ENCODE measurements around the gene NRCAM. TPM values are rescaled to one million over a fixed set of nuclear protein-coding genes. Genes with fewer than 3 reads are reported as not detected.

NRCAM gene
- polyA plus RNA-seq, 3 donors, result not detected

DNA sequence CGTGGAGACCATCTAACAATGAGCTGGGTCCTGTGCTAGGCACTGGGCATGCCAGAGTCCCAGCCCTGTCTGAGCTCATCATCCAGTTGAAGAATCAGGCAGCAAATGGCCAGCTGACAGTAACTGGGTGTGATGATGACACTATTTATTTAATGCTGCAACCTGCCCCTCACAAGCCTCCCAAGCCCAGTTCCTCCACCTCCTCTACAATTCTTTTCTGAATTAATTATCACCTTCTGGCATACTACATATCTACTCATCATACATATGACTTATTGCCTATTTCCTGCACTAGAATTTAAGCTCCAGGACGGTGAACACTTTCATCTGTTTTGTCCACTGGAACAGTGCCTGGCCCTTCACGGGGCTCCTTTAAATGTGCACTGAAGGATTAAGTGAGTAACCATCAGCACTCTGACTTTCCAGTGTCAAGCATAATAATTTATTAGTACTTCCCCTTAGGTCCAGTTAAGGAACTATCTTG lies 229.4 kb downstream of the NRCAM start:
- H3K27me3 ChIP-seq (ENCODE audit: control insufficient read depth in 2 of 2, insufficient read depth in 2 of 2, low read length in 2 of 2), result no peaks in the 10 kb centered on the region
- no peaks in the 10 kb centered on the region for H3K9me3 Mint-ChIP-seq
- H3K9ac ChIP-seq (ENCODE audit: insufficient read depth, low read length, poor library complexity, severe bottlenecking), result no peak overlapping the region
- H3K4me2 ChIP-seq (replicated peaks; ENCODE audit: extremely low read depth, low read length, poor library complexity, severe bottlenecking), result no peak overlapping the region
- H3K27ac Mint-ChIP-seq, result no peak overlapping the region
- no peaks in the 10 kb centered on the region for H3K4me1 Mint-ChIP-seq
- H3K4me3 Mint-ChIP-seq, result no peak overlapping the region
- H3K4me3 ChIP-seq (replicated peaks in 1 of 3; ENCODE audit: low read depth in 2 of 3, low read length in 3 of 3), result no peak overlapping the region
- H3K36me3 Mint-ChIP-seq, result no peaks in the 10 kb centered on the region
- no peaks in the 10 kb centered on the region for H3K4me1 ChIP-seq (ENCODE audit: control insufficient read depth in 1 of 2, insufficient read depth in 2 of 2, low read length in 2 of 2)
- no peaks in the 10 kb centered on the region for H4K20me1 ChIP-seq (ENCODE audit: insufficient read depth, low read length)
- H3K27ac ChIP-seq (ENCODE audit: low read depth in 1 of 2, low read length in 2 of 2), result no peak overlapping the region
- WGBS (ENCODE audit: insufficient coverage), result 100% methylated on average over 1 of the region's 3 CpGs
- H2AFZ ChIP-seq (ENCODE audit: insufficient read depth, low read depth, low read length, poor library complexity, severe bottlenecking), result no peak overlapping the region
- no peaks in the 10 kb centered on the region for H3K9me3 ChIP-seq (replicated peaks in 1 of 2; ENCODE audit: control insufficient read depth in 1 of 2, insufficient read depth in 1 of 2, low read length in 2 of 2)
- DNase-seq, result no peak
- no peak for TF ChIP-seq CTCF (IDR thresholded peaks at IDR 0.05)
- H3K27me3 Mint-ChIP-seq (ENCODE audit: low read depth in 3 of 3), result no peaks in the 10 kb centered on the region
- no peaks in the 10 kb centered on the region for H3K79me2 ChIP-seq (ENCODE audit: insufficient read depth, low read length)
- no peaks in the 10 kb centered on the region for H3K36me3 ChIP-seq (replicated peaks in 1 of 2; ENCODE audit: control insufficient read depth in 1 of 2, insufficient read depth in 2 of 2, low read length in 2 of 2)
- intact Hi-C loops (cut with micrococcal nuclease), result no loop called here

GRCh38 chr7:108225531-108226181 lies 230.6 kb downstream of the NRCAM start:
- no peaks in the 10 kb centered on the region for H3K27me3 ChIP-seq (ENCODE audit: control insufficient read depth in 2 of 2, insufficient read depth in 2 of 2, low read length in 2 of 2)
- no peaks in the 10 kb centered on the region for H3K4me1 Mint-ChIP-seq
- no peak overlapping the region for H3K27ac Mint-ChIP-seq
- H3K4me2 ChIP-seq (replicated peaks; ENCODE audit: extremely low read depth, low read length, poor library complexity, severe bottlenecking), result no peak overlapping the region
- no peak overlapping the region for H3K4me3 Mint-ChIP-seq
- H3K9me3 ChIP-seq (replicated peaks in 1 of 2; ENCODE audit: control insufficient read depth in 1 of 2, insufficient read depth in 1 of 2, low read length in 2 of 2), result no peaks in the 10 kb centered on the region
- WGBS (ENCODE audit: insufficient coverage), result no CpG with 5 or more reads among the region's 2 CpGs
- TF ChIP-seq CTCF (IDR thresholded peaks at IDR 0.05), result no peak
- no peaks in the 10 kb centered on the region for H3K79me2 ChIP-seq (ENCODE audit: insufficient read depth, low read length)
- no peaks in the 10 kb centered on the region for H4K20me1 ChIP-seq (ENCODE audit: insufficient read depth, low read length)
- H2AFZ ChIP-seq (ENCODE audit: insufficient read depth, low read depth, low read length, poor library complexity, severe bottlenecking), result no peak overlapping the region
- no peak overlapping the region for H3K9ac ChIP-seq (ENCODE audit: insufficient read depth, low read length, poor library complexity, severe bottlenecking)
- DNase-seq, result no peak
- H3K36me3 Mint-ChIP-seq, result no peaks in the 10 kb centered on the region
- H3K9me3 Mint-ChIP-seq, result peaks cover 0 to 2% (median 0%) of the 10 kb centered on the region in 7 donors
- H3K27me3 Mint-ChIP-seq (ENCODE audit: low read depth in 3 of 3), result no peaks in the 10 kb centered on the region
- intact Hi-C loops (cut with micrococcal nuclease), result no loop called here
- no peak overlapping the region for H3K4me3 ChIP-seq (replicated peaks in 1 of 3; ENCODE audit: low read depth in 2 of 3, low read length in 3 of 3)
- no peak overlapping the region for H3K27ac ChIP-seq (ENCODE audit: low read depth in 1 of 2, low read length in 2 of 2)
- H3K36me3 ChIP-seq (replicated peaks in 1 of 2; ENCODE audit: control insufficient read depth in 1 of 2, insufficient read depth in 2 of 2, low read length in 2 of 2), result no peaks in the 10 kb centered on the region
- H3K4me1 ChIP-seq (ENCODE audit: control insufficient read depth in 1 of 2, insufficient read depth in 2 of 2, low read length in 2 of 2), result no peaks in the 10 kb centered on the region

Data from CD14-positive monocyte (primary cell).